Measurements from ENCODE around the gene RARA. TPM values are rescaled to one million over a fixed set of nuclear protein-coding genes. Genes with fewer than 3 reads are reported as not detected.

Gene RARA
- polyA plus RNA-seq, 3 donors = 14.9 to 63.9 (median 29.4) TPM

DNA sequence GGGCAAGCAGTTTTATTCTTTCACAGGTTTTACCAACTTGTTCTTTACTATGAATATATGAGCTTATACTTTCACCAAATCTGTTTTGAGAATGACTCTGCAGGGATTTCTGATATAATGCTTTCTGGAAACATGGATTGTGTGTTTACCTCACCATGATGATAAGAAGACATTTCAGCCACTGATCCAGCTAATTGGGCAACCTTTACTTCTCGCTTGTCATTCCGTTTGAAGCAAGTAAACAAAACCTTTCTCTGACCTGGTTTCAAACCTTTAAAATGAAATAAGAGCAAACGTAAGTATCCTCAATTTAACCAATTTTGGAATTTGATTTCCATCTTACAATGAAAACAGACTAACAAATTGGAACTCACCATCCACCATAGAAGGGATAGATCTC lies 95.0 kb downstream of the RARA start:
- peaks cover 51 to 89% of the 10 kb centered on the region in 2 donors for H3K36me3 ChIP-seq (replicated peaks in 1 of 2; ENCODE audit: control insufficient read depth in 1 of 2, insufficient read depth in 2 of 2, low read length in 2 of 2)
- H3K4me3 Mint-ChIP-seq = no peak overlapping the region
- H3K27ac ChIP-seq (ENCODE audit: low read depth in 1 of 2, low read length in 2 of 2) = no peak overlapping the region
- no peaks in the 10 kb centered on the region for H3K9me3 Mint-ChIP-seq
- no peaks in the 10 kb centered on the region for H4K20me1 ChIP-seq (ENCODE audit: insufficient read depth, low read length)
- intact Hi-C loops (cut with micrococcal nuclease) = loop anchor here in 1 of 2 donors (5.0 to 10.0 kb wide), 2 partner anchors 42 to 131 kb away; partner anchors contain the start of gene GJD3
- H3K4me1 ChIP-seq (ENCODE audit: control insufficient read depth in 1 of 2, insufficient read depth in 2 of 2, low read length in 2 of 2) = no peaks in the 10 kb centered on the region
- H3K4me1 Mint-ChIP-seq = no peaks in the 10 kb centered on the region
- no peak overlapping the region for H2AFZ ChIP-seq (ENCODE audit: insufficient read depth, low read depth, low read length, poor library complexity, severe bottlenecking)
- no peak for DNase-seq
- H3K27ac Mint-ChIP-seq = no peak overlapping the region
- H3K79me2 ChIP-seq (ENCODE audit: insufficient read depth, low read length) = peaks cover 26% of the 10 kb centered on the region
- H3K27me3 Mint-ChIP-seq (ENCODE audit: low read depth in 3 of 3) = no peaks in the 10 kb centered on the region
- H3K27me3 ChIP-seq (ENCODE audit: control insufficient read depth in 2 of 2, insufficient read depth in 2 of 2, low read length in 2 of 2) = no peaks in the 10 kb centered on the region
- H3K9ac ChIP-seq (ENCODE audit: insufficient read depth, low read length, poor library complexity, severe bottlenecking) = no peak overlapping the region
- H3K9me3 ChIP-seq (replicated peaks in 1 of 2; ENCODE audit: control insufficient read depth in 1 of 2, insufficient read depth in 1 of 2, low read length in 2 of 2) = no peaks in the 10 kb centered on the region
- WGBS (ENCODE audit: insufficient coverage) = 88% methylated on average over 2 of the region's 3 CpGs
- no peak overlapping the region for H3K4me2 ChIP-seq (replicated peaks; ENCODE audit: extremely low read depth, low read length, poor library complexity, severe bottlenecking)
- H3K4me3 ChIP-seq (replicated peaks in 1 of 3; ENCODE audit: low read depth in 2 of 3, low read length in 3 of 3) = no peak overlapping the region
- TF ChIP-seq, protein P1, sequence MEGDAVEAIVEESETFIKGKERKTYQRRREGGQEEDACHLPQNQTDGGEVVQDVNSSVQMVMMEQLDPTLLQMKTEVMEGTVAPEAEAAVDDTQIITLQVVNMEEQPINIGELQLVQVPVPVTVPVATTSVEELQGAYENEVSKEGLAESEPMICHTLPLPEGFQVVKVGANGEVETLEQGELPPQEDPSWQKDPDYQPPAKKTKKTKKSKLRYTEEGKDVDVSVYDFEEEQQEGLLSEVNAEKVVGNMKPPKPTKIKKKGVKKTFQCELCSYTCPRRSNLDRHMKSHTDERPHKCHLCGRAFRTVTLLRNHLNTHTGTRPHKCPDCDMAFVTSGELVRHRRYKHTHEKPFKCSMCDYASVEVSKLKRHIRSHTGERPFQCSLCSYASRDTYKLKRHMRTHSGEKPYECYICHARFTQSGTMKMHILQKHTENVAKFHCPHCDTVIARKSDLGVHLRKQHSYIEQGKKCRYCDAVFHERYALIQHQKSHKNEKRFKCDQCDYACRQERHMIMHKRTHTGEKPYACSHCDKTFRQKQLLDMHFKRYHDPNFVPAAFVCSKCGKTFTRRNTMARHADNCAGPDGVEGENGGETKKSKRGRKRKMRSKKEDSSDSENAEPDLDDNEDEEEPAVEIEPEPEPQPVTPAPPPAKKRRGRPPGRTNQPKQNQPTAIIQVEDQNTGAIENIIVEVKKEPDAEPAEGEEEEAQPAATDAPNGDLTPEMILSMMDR (IDR thresholded peaks at IDR 0.05) = no peak
- peaks cover 39 to 75% of the 10 kb centered on the region in 2 donors for H3K36me3 Mint-ChIP-seq

Small RNAs within 50 kb of the gene (small RNA-seq; reads per million reads assigned to genes)
- not detected for gene RF00019 (ENCODE audit: insufficient read length, low read depth)
- gene RNA5SP441 (ENCODE audit: insufficient read length, low read depth) = not detected

Other genes starting within 250 kb of the RARA start
- 1 to 10 TPM; 2.5 to 7.5 (median 3.8) TPM for gene THRA, start 246.2 kb upstream of the RARA start, polyA plus RNA-seq
- 1 to 10 TPM in 1 of 3 donors, under 1 TPM in 2; 0.28 to 4.9 (median 0.31) TPM for gene NR1D1, start 208.6 kb upstream of the RARA start, polyA plus RNA-seq
- 10 to 100 TPM in 2 of 3 donors, 1 to 10 TPM in 1; 10.0 to 89.2 (median 11.4) TPM for gene MSL1, start 187.2 kb upstream of the RARA start, polyA plus RNA-seq
- 10 to 100 TPM; 19.0 to 58.7 (median 30.2) TPM for gene CASC3, start 168.6 kb upstream of the RARA start, polyA plus RNA-seq
- gene RAPGEFL1, start 131.7 kb upstream of the RARA start, polyA plus RNA-seq = 1 to 10 TPM in 1 of 3 donors, under 1 TPM in 2; 0.09 to 6.1 (median 0.10) TPM
- gene WIPF2, start 89.9 kb upstream of the RARA start, polyA plus RNA-seq = 1 to 10 TPM; 5.2 to 9.7 (median 8.4) TPM
- under 1 TPM in 2 of 3 donors, not detected in 1; 0.11 to 0.21 TPM for gene CDC6, start 21.3 kb upstream of the RARA start, polyA plus RNA-seq
- gene GJD3, start 55.6 kb downstream of the RARA start, polyA plus RNA-seq = not detected
- gene TOP2A, start 108.7 kb downstream of the RARA start, polyA plus RNA-seq = under 1 TPM; 0.01 to 0.94 (median 0.28) TPM
- gene IGFBP4, start 134.3 kb downstream of the RARA start, polyA plus RNA-seq = under 1 TPM in 2 of 3 donors, not detected in 1; 0.04 to 0.15 TPM
- gene TNS4, start 192.4 kb downstream of the RARA start, polyA plus RNA-seq = not detected

Data from CD14-positive monocyte (primary cell).